GM23248 (cell line): Measurements from ENCODE around the gene FKBP10.

Source experiments
- EZH2 ChIP-seq: fragments of 200-600 bp; sonication (generic); IDR thresholded peaks from 2 replicates; pipeline ENCODE4 v1.6.1; 2018; ENCODE audit warnings: antibody characterized with exemption, mild to moderate bottlenecking; ENCODE audit not compliant: insufficient read depth, poor library complexity, severe bottlenecking
- EZH2phosphoT487 ChIP-seq: fragments of 200-600 bp; sonication (generic); IDR thresholded peaks from 2 replicates; pipeline ENCODE4 v1.6.1; 2018; ENCODE audit warnings: antibody characterized with exemption, moderate library complexity, mild to moderate bottlenecking, low read depth; ENCODE audit not compliant: insufficient read depth

GRCh38 chr17:41871789-41872188 lies 59.0 kb downstream of the FKBP10 start:
- TF ChIP-seq EZH2 (no peak), EZH2phosphoT487 (no peak)
